Hepatocyte (in vitro differentiated cells): ENCODE data around the gene RAB11FIP4. TPM values are rescaled to one million over a fixed set of nuclear protein-coding genes. Genes with fewer than 3 reads are reported as not detected.

ENCODE experiments used
- DNase-seq: peaks from one replicate; pipeline ENCODE4 v3.0.0-alpha.2; 2016; ENCODE audit warnings: low spot score
- H2AFZ ChIP-seq: fragments of 200-600 bp; sonication (generic); 2 replicates; pipeline ENCODE4 v1.6.0; 2016; ENCODE audit warnings: antibody characterized with exemption, mild to moderate bottlenecking
- H3K27ac ChIP-seq: fragments of 200-600 bp; sonication (generic); 2 replicates; pipeline ENCODE4 v1.5.1; 2016; ENCODE audit warnings: mild to moderate bottlenecking
- H3K27me3 ChIP-seq: fragments of 200-600 bp; sonication (generic); 2 replicates; pipeline ENCODE4 v1.6.1; 2016
- H3K36me3 ChIP-seq: fragments of 200-600 bp; sonication (generic); replicated peaks from 2 replicates; pipeline ENCODE4 v1.5.1; 2016; ENCODE audit warnings: low read depth; ENCODE audit not compliant: insufficient read depth
- H3K4me1 ChIP-seq: fragments of 200-600 bp; sonication (generic); 2 replicates; pipeline ENCODE4 v1.5.1; 2016; ENCODE audit warnings: mild to moderate bottlenecking, moderate library complexity; ENCODE audit not compliant: insufficient read depth
- H3K4me2 ChIP-seq: fragments of 200-600 bp; sonication (generic); 2 replicates; pipeline ENCODE4 v1.6.0; 2016
- H3K4me3 ChIP-seq: fragments of 200-600 bp; sonication (generic); 2 replicates; pipeline ENCODE4 v1.5.1; 2016; ENCODE audit warnings: mild to moderate bottlenecking
- H3K79me2 ChIP-seq: fragments of 200-600 bp; sonication (generic); 2 replicates; pipeline ENCODE4 v1.6.0; 2017; ENCODE audit warnings: mild to moderate bottlenecking
- H3K9me2 ChIP-seq: fragments of 200-600 bp; sonication (generic); replicated peaks from 2 replicates; pipeline ENCODE4 v1.6.0; 2017; ENCODE audit warnings: mild to moderate bottlenecking; ENCODE audit not compliant: insufficient read depth
- H3K9me3 ChIP-seq: fragments of 200-600 bp; sonication (generic); 2 replicates; pipeline ENCODE4 v1.5.1; 2016; ENCODE audit warnings: low read depth, mild to moderate bottlenecking
- H4K20me1 ChIP-seq: fragments of 200-600 bp; sonication (generic); 2 replicates; pipeline ENCODE4 v1.6.0; 2016; ENCODE audit warnings: mild to moderate bottlenecking; ENCODE audit not compliant: insufficient read depth, poor library complexity, severe bottlenecking
- CTCF ChIP-seq: fragments of 200-600 bp; sonication (generic); IDR thresholded peaks from 2 replicates; pipeline ENCODE4 v1.5.1; 2016; ENCODE audit warnings: antibody characterized with exemption, mild to moderate bottlenecking; ENCODE audit not compliant: poor library complexity
- EZH2 ChIP-seq: fragments of 200-600 bp; sonication (generic); IDR thresholded peaks from 2 replicates; pipeline ENCODE4 v1.6.1; 2016; ENCODE audit warnings: antibody characterized with exemption, mild to moderate bottlenecking, borderline replicate concordance
- EZH2phosphoT487 ChIP-seq: fragments of 200-600 bp; sonication (generic); IDR thresholded peaks from one replicate; pipeline ENCODE4 v1.6.1; 2018; ENCODE audit warnings: antibody characterized with exemption, mild to moderate bottlenecking, low read depth, moderate library complexity; ENCODE audit not compliant: unreplicated experiment, severe bottlenecking
- WGBS: methylation state at CpG from one replicate; pipeline ENCODE4 v1.1.6; 2016; ENCODE audit warnings: low lambda C conversion rate; ENCODE audit errors: missing lambda C conversion rate; 5-methylcytosine and 5-hydroxymethylcytosine counted together
- polyA plus RNA-seq: library from polyadenylated mRNA; unstranded; fragments of >200 nt; fragmentation: Nextera tagmentation; extraction: Ambion mirVana; gene quantifications from 2 replicates; pipeline ENCODE4 v1.2.1, GENCODE V29; 2016
- total RNA-seq: library from RNA; depleted of rRNA; stranded (reverse); fragments of >200 nt; gene quantifications from 2 replicates; pipeline ENCODE4 v1.2.3, GENCODE V29; 2014

The RAB11FIP4 gene
- total and polyA plus RNA-seq, 2 experiments from 2014 or later: 25.8 to 35.6 TPM

DNA sequence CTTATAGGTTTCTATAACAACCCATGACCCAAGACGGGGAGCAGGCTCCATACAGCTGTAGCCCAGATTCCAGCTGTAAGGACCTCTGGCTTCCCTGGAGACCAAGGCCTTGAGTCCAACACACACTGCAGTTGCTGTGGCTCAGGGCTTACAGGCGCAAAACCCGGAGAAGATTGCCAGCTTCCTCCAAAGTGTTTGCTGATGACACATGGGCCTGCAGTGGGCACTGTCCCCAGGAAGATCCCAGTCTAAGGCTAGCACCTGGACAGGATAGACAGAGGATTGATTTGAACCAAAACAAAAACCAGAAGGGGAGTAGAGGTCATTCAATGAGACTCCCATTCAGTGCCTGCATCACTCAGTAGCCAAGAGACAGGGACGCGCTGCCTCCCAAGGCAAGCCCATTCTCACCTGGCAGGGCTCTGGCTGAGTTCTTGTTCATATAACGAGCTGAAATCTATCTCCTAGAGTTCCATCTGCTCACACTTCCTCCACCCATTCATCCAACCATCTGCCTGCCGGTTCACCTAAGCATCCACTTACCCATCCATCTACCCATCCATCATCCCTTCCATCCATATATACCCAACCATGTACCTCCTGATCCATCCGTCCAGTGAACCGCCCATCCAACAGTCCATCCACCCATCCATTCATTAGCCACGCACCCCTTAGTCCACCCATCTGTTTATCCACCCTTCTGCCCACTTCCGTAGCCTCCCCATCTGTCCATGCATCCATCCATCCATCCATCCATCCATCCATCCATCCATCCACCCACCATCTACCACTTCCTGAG is 10.2 kb downstream of the RAB11FIP4 start:
- Histone ChIP-seq H2AFZ (no peak overlapping the region), H3K4me3 (no peak overlapping the region), H3K9me2 (no peaks in the 10 kb centered on the region), H3K27ac (no peak overlapping the region), H3K27me3 (no peaks in the 10 kb centered on the region), H3K79me2 (no peaks in the 10 kb centered on the region), H3K4me1 (no peaks in the 10 kb centered on the region), H4K20me1 (no peaks in the 10 kb centered on the region), H3K9me3 (no peaks in the 10 kb centered on the region), H3K4me2 (no peak overlapping the region), H3K36me3 (no peaks in the 10 kb centered on the region)
- DNase-seq: no peak
- 91% methylated on average over 11 of the region's 11 CpGs for WGBS
- TF ChIP-seq CTCF (no peak), EZH2 (no peak), EZH2phosphoT487 (no peak)

GRCh38 chr17:31404028-31404949 is 12.8 kb downstream of the RAB11FIP4 start:
- H3K27ac ChIP-seq: no peak overlapping the region
- no peaks in the 10 kb centered on the region for H3K27me3 ChIP-seq
- no peaks in the 10 kb centered on the region for H3K79me2 ChIP-seq
- H3K36me3 ChIP-seq: no peaks in the 10 kb centered on the region
- no peaks in the 10 kb centered on the region for H3K9me2 ChIP-seq
- H3K4me1 ChIP-seq: no peaks in the 10 kb centered on the region
- TF ChIP-seq EZH2 (no peak), EZH2phosphoT487 (no peak), CTCF (no peak)
- H2AFZ ChIP-seq: no peak overlapping the region
- no peaks in the 10 kb centered on the region for H4K20me1 ChIP-seq
- WGBS: 85% methylated on average over 19 of the region's 19 CpGs
- H3K4me3 ChIP-seq: no peak overlapping the region
- DNase-seq: no peak
- no peak overlapping the region for H3K4me2 ChIP-seq
- H3K9me3 ChIP-seq: no peaks in the 10 kb centered on the region

- no peaks in the 10 kb centered on the region for H3K9me2 ChIP-seq
- H3K79me2 ChIP-seq: no peaks in the 10 kb centered on the region
- H3K27ac ChIP-seq: no peak overlapping the region
- no peaks in the 10 kb centered on the region for H3K27me3 ChIP-seq
- no peaks in the 10 kb centered on the region for H3K4me1 ChIP-seq
- no peaks in the 10 kb centered on the region for H3K9me3 ChIP-seq
- DNase-seq: no peak
- WGBS: 65% methylated on average over 5 of the region's 5 CpGs
- H3K4me3 ChIP-seq: no peak overlapping the region
- H2AFZ ChIP-seq: no peak overlapping the region
- H4K20me1 ChIP-seq: no peaks in the 10 kb centered on the region
- TF ChIP-seq EZH2phosphoT487 (no peak), CTCF (no peak)
- no peaks in the 10 kb centered on the region for H3K36me3 ChIP-seq
- H3K4me2 ChIP-seq: no peak overlapping the region
These were observed 14.5 kb downstream of the RAB11FIP4 start for GRCh38 chr17:31405890-31406371.
